Tibial nerve (tissue), 4 donors: ENCODE data around the gene GNAZ.

Experiments
- EP300 ChIP-seq, 2 donors: sonication (generic); formaldehyde crosslinking; IDR thresholded peaks; one replicate each; pipeline ENCODE4 v1.6.1; 2017; ENCODE audit warnings: antibody characterized with exemption in 2 of 2, mild to moderate bottlenecking in 1 of 2
- POLR2A ChIP-seq, 2 donors: fragments of 450-650 bp; IDR thresholded peaks; one replicate each; pipeline ENCODE4 v1.6.1; 2017; ENCODE audit warnings: antibody characterized with exemption in 2 of 2, mild to moderate bottlenecking in 2 of 2, moderate library complexity in 2 of 2
- TF ChIP-seq, protein P1 (sequence below), 5 experiments: fragments of 200-600 bp in 3 of 5; fragments of 450-650 bp in 2 of 5; sonication (generic) in 3 of 5; IDR thresholded peaks; one replicate each; pipeline ENCODE4 v1.5.1; 2016 to 2019; ENCODE audit warnings: antibody characterized with exemption in 5 of 5, mild to moderate bottlenecking in 3 of 5, moderate library complexity in 2 of 5

DNA sequence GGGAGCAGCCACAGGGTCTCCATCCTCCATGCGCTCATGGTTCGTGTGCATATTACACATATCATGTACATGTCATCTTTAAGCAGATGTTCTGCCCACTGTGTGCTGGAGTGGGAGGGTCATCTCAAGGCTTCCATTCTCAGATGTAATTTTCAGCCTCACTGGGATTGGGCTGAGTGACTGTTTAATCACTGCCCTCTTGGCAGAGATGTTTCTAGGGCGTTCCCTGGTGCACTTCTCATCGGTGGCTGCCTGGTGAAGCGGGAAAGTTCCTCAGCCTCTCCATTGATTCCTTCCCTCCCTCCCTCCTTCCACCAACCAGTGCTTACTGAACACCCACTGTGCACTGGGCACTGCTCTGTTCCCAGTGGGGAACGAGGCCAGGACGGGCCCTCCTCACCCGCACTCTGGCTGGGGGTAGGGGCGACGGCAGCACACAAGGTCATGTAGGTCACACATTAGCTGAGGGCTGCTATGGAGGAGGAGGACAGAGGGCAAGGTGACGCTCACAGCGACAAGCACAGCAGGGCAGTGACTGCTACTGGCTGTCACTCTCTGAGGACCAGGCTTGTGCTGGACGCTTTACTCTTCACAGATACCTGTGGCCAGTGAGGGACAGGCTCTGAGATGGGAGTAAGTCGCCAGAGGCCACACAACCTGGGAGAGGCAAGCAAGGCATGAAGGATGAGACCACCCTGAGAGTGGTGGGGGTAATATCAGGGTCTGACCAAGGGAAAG, 22.9 kb downstream of the GNAZ start:
- TF ChIP-seq, protein P1, sequence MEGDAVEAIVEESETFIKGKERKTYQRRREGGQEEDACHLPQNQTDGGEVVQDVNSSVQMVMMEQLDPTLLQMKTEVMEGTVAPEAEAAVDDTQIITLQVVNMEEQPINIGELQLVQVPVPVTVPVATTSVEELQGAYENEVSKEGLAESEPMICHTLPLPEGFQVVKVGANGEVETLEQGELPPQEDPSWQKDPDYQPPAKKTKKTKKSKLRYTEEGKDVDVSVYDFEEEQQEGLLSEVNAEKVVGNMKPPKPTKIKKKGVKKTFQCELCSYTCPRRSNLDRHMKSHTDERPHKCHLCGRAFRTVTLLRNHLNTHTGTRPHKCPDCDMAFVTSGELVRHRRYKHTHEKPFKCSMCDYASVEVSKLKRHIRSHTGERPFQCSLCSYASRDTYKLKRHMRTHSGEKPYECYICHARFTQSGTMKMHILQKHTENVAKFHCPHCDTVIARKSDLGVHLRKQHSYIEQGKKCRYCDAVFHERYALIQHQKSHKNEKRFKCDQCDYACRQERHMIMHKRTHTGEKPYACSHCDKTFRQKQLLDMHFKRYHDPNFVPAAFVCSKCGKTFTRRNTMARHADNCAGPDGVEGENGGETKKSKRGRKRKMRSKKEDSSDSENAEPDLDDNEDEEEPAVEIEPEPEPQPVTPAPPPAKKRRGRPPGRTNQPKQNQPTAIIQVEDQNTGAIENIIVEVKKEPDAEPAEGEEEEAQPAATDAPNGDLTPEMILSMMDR (IDR thresholded peaks at IDR 0.05) = no peak
- TF ChIP-seq POLR2A (IDR thresholded peaks at IDR 0.05) (no peak), EP300 (IDR thresholded peaks at IDR 0.05) (no peak)
